Activated effector memory CD4-positive, alpha-beta T cell treated with anti-CD3 and anti-CD28 coated beads, Interleukin-2, amount 50 U/mL, for 16 hours (primary cell): ENCODE measurements around the gene OR4M1.
"Not testable (repeated sequence)": the region's sequence is repeated elsewhere in the genome, so short reads cannot be mapped to it uniquely, and the experiment has no call there.

Experiments
- DNase-seq: peaks from one replicate; pipeline ENCODE4 v3.0.0-alpha.2; 2020

Gene OR4M1, protein sequence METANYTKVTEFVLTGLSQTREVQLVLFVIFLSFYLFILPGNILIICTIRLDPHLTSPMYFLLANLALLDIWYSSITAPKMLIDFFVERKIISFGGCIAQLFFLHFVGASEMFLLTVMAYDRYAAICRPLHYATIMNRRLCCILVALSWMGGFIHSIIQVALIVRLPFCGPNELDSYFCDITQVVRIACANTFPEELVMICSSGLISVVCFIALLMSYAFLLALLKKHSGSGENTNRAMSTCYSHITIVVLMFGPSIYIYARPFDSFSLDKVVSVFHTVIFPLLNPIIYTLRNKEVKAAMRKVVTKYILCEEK

DNA sequence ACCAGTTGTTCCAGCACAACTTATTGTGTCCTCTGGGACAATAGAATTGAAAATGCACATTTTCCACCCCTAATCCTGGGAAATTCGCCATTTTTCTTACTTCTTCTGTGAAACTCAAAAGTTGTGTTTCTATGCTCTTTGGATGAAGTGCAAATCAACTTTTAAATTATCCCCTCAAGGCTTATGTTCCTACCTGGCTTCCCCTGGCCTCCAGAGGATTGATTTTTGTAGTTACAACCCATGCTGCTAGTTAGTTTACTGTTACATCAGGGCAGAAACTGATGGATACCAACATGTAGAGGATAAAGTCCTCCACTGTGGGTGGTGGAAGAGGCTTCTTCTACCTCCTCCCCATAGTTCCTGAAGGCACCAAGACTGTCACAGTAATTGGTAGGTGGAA lies at the start of gene OR4M1:
Gene OR4M1, plus strand, starts transcription at position 301 of the 400 bp plus-strand sequence. CDS start 6,819 bp downstream, outside the sequence.
- not testable (repeated sequence) for DNase-seq

DNA sequence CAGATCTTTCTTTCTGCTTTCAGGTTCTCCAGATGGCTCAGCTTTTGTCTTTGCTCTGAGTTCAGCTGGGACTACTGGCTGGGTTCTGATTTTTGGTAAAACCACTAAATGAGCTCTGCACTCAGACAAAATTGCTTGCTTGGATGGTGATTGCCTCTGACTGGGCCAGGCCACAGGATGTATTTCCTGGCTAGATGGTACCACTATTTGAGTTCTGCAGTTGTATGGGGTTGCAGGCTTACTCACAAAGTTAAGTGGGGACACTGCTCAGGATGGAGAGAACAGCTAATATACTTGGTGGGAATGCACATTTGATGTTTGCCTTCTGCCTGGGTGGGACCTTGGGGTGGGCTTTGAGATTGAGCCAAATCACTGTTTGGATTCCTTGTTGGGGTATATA lies 43.9 kb upstream of the OR4M1 start:
- no peak for DNase-seq

DNA sequence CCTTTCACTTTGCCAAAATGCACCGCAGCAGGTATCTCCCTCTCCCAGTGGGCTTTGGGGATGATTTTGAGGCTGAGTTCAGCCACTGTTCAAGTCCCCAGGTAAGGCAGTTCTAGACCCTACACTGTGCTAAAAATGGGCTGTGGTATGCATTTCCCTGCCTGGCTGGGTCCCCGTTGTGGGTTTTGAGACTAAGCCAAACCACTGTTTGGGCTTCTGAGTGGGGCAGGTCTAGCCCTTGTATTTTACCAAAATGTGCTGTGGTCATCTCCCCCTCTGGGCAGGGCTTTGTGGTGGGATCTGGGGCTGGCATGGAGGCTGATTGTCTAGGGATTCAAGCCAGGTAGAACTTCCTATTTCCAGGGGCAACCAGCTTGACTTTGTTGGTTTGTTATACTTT lies 43.5 kb upstream of the OR4M1 start:
- peak; percentile 62 for DNase-seq

DNA sequence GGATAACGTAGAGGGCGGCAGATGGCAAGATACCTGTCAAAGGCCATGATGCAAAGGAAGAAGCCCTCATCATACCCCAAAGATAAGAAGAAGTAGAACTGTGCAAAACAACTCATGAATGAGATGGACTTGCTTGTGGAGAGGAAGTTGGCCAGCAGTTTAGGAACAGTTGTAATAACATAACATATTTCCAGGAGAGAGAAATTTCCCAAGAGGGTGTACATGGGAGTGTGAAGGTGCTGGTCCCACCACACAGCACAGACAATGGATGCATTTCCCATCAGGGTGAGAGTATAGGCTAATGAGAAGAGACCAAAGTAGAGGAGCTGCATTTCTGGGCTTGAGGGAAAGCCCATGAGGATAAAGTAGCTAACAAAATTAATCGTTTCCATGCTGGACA lies 39.4 kb upstream of the OR4M1 start:
- not testable (repeated sequence) for DNase-seq

DNA sequence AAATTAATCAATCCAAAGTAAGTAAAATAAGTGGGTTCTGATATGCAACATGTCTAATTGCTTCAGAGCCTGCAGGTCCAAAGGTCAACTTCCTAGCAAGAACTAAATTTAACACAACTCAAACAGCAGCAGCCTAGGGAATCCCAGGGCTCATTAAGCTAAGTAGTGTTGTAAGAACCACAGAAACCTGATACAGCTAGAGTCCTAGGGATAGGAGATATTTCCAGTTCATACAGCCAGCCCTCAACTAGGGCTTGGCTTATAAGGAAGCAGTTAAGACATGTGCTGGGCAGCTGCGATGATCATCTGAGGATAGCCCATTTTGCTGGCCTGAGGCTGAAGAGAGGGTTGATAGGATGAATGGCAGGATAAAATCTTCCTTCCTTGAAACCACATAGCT lies 30.0 kb upstream of the OR4M1 start, which contains the start of gene OR4Q3:
Gene OR4Q3, plus strand, starts transcription at position 316 of the 400 bp plus-strand sequence.
- DNase-seq = no peak

DNA sequence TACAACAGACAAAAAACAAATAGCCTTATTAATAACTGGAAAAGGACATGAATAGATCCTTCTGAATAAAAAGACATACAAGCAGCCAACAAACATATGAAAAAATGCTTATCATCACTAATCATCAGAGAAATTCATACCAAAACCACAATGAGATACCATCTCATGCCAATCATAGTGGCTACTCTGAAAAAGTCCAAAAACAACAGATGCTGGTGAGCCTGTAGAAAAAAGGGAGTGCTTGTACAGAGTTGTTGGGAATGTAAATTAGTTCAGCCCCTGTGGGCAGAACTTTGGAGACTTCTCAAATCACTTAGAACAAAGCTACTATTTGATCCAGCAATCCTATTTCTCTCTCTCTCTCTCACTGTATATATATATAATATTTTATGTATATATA lies 21.0 kb upstream of the OR4M1 start:
- DNase-seq = not testable (repeated sequence)

DNA sequence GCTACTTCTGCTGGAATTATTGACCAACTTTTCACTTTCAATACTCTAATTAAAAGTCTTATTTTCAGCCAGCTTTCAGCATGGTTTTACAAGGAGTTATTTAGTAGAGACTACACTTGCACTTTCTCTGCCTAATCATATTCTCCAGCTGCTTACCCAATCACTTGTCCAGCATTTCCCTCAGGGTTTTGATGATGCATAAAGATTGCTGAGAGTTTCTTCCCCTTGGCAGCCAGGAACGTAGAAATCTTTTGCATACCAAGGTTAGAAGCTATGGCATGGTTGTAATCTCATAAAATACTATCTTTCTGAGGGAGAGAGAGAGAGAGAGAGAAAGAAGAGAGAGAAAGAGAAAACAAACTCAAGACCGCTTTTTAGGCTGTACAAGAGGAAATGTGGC lies 19.1 kb upstream of the OR4M1 start:
- DNase-seq = no peak

DNA sequence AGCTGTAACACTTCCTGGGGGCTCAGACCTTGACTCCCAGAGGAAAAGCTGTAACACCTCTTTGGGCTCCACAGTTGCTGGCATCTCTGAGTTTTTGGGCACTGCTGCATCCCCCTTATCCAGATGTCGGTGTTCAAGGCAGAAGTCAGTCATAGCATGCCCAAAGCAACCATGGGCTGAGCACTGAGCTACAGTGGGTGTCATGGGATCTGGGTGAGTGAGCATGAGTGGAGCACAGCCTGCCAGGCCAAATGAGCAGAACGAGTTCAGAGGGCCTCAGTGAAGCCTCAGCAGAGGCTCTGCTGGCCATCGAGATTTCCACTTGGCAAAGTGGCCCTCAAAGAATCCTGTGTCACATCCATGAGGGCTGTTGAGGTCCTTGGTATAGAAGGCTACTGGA lies 1.8 kb upstream of the OR4M1 start:
- DNase-seq = not testable (repeated sequence)

DNA sequence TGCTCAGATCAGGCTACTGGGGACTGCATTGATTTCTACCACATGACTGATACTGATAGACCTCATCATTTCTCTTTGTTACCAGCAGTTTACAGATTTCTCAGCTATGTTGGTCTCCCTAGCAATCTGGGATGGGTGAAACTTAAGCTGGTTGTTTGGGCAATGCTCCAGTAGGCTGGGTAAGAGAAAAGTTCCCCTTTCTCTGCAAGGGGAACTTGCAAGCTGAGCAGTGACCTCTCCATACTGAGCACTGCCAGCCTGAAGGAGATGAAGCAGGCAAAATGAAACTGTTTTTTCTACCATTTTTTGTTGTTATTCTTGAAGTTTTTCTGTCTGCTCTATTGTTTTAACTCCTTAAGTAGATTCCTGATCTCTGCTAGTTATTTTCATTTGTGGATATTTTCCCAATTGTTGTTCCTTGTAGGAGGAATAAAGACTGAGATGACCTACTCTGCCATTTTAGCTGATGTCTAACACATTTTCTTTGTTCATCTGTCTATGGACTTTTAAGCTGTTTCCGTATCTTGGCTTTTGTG lies 1.3 kb upstream of the OR4M1 start:
- no peak for DNase-seq

DNA sequence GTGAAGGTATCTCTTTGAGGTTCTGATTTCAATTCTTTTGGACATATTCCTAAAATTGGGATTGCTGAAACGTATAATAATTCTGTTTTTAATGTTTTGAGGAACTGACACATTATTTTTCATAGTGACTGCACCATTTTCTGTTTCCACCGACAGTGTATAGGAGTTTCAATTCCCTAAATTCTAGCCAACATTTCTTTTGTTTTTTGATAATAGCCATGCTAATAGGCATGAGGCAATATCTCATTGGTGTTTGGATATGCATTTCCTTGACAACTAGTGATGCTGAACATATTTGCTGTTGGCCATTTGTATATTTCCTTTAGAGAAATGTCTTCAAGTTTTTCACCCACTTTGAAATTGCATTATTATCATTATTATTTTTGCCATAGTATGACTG lies 850 bp upstream of the OR4M1 start:
- not testable (repeated sequence) for DNase-seq

DNA sequence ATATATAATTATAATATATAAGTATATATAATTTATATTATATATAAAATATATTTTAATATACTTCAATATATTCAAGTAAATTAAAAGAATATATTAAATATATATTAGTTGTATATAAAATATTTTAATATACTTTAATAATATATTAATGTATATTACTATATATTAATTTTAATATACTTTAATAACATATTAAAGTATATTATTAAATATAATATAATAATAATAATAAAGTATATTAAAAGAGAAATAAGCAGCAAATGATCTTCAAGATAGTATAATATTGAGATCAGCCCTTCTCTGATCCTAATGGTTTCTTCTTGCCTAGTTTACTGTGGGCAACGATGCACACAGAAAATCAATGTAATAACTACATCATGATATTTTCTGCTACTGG lies 2.3 kb downstream of the OR4M1 start:
- no peak for DNase-seq

DNA sequence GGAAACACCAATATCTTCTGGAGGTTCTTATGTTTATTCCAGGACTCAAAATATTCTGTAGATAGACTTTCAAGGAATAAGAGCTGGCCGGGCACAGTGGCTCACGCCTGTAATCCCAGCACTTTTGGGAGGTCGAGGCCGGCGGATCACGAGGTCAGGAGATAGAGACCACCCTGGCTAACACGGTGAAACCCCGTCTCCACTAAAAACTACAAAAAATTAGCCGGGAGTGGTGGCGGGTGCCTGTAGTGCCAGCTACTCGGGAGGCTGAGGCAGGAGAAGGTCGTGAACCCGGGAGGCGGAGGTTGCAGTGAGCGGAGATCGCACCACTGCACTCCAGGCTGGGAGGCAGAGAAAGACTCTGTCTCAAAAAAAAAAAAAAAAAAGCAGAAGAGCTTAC lies 12.5 kb downstream of the OR4M1 start:
- DNase-seq = peak; percentile 53

DNA sequence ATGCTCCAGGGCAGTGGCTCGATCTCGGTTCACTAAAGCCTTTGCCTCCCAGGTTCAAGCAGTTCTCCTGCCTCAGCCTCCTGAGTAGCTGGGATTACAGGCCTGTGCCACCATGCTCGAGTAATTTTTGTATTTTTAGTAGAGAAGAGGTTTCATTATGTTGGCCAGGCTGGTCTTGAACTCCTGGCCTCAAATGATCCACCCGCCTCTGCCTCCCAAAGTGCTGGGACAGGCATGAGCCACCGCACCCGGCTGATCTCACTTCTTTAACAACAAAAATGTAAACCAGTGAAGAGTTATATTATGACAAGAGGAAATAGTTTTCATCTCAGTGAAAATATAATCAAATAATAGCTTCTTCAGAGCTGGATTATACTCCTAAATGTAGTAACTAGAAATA lies 14.0 kb downstream of the OR4M1 start:
- DNase-seq = not testable (repeated sequence)

DNA sequence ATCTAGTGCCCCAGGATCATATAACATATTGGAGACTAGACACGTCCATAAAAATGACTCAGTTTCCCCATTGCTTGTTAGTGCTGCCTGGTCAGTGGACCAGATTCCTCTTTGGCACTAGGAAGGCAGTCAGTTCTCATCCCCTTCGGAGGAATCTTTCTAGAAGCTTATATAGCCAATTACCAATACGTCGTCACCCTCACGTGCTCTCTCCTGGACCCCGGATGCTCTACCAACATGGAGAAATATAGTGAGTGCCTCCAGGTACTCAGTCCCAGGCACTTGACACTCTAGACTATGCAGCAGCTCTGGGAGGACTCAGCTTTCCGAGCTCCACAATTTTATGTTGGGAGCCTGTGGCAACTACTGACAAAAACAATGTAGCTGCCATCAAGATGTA lies 14.8 kb downstream of the OR4M1 start:
- peak; percentile 50 for DNase-seq

DNA sequence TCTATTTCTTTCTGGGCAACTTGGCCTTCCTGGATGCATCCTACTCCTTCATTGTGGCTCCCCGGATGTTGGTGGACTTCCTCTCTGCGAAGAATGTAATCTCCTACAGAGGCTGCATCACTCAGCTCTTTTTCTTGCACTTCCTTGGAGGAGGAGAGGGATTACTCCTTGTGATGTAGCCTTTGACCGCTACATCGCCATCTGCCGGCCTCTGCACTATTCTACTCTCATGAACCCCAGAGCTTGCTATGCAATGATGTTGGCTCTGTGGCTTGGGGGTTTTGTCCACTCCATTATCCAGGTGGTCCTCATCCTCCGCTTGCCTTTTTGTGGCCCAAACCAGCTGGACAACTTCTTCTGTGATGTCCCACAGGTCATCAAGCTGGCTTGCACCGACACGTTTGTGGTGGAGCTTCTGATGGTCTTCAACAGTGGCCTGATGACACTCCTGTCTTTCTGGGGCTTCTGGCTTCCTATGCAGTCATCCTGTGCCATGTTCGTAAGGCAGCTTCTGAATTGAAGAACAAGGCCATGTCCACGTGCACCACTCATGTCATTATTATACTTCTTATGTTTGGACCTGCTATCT lies 23.3 kb downstream of the OR4M1 start:
- DNase-seq = peak; percentile 58

DNA sequence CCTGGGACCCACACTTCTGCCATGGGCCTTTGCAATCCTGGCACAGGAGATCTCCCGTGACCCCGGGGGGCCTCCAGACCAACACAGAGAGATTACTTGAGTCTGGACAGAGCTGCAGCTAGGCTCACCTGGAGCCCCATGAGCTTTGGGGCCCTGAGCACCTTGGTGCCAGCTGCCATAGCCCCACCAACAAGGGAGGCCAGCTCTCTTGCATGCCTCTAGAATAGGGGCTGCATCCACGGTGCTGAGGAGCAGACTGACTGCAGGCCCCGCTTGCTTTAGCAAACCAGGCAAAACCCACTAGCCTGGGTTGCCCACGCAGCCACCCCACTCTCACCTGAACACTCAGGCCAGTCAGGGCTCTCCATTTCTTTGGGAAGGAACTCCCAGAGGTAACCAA lies 26.6 kb downstream of the OR4M1 start:
- DNase-seq = peak; percentile 63

DNA sequence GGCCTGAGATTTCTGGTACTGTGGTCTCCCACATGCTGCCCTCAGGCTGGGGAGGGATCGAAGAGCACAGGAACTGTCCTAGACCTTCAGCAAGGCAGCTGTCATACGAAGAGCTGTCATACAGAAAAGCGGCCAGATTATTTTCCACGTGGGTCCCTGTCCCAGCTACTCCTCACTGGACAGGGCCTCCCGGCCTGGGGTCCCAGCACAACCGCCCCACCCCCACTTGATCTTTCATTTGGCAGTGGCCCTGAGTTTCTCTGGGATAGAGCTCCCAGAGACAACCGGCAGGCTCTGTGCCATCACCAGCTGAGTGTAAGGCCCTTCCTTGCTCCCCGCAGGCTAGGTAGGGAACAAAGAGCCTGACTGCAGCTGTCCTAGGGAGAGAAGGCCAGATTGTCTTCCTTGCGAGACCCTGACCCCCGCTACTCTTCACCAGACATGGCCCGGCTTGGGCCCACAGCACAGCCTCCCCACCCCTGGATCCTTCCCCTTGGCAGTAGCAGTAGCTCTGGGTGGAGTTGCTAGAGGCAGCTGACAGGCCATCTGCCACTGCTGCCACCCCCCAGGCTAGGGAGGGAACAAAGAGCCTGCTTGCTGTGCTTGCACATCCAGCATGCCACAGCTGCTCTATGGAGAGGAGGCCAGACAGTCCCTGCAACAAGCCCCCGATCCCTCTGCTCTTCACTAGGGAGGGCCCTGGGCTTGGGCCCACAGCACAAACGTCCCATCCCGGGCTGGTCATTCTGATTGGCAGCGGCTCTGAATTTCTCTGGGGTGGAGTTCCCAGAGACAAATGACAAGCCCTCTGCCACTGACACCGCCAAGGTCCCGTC lies 27.2 kb downstream of the OR4M1 start:
- DNase-seq = no peak

DNA sequence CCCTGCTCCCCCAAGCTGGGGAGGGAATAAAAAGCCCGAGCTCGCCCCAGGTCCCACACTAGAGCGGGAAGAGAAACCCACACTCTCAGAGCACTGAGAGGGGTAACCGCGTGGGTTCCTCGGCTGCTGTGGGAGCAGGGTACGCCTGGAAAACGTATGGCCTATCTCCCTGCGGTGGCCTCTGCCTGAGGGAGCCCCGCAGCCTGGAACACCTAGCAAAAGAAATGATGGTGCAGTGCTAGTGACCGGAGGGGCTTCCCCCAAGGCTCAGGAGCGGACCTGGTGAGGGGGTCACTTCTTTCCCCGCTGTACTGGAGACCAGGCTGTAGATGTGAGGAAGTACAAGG lies 27.8 kb downstream of the OR4M1 start:
- no peak for DNase-seq

DNA sequence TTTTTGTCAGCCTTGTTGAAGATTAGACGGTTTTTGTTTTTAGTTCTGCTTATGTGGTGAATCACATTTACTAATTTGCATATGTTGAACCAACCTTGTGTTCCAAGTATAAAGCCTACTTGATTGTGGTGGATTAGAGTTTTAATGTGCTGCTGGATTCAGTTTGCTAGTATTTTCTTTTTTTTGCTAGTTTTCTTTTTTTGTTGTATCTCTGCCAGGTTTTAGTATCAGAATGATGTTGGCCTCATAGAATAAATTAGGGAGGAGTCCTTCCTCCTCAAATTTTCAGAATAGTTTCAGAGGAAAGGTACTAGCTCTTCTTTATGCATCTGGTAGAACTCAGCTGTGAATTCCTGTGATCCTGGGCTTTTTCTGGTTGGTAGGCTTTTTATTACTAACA lies 30.2 kb downstream of the OR4M1 start, which contains the start of gene OR4N2:
Gene OR4N2, plus strand, starts transcription at position 301 of the 400 bp plus-strand sequence. CDS start 23,679 bp downstream, outside the sequence.
- not testable (repeated sequence) for DNase-seq

DNA sequence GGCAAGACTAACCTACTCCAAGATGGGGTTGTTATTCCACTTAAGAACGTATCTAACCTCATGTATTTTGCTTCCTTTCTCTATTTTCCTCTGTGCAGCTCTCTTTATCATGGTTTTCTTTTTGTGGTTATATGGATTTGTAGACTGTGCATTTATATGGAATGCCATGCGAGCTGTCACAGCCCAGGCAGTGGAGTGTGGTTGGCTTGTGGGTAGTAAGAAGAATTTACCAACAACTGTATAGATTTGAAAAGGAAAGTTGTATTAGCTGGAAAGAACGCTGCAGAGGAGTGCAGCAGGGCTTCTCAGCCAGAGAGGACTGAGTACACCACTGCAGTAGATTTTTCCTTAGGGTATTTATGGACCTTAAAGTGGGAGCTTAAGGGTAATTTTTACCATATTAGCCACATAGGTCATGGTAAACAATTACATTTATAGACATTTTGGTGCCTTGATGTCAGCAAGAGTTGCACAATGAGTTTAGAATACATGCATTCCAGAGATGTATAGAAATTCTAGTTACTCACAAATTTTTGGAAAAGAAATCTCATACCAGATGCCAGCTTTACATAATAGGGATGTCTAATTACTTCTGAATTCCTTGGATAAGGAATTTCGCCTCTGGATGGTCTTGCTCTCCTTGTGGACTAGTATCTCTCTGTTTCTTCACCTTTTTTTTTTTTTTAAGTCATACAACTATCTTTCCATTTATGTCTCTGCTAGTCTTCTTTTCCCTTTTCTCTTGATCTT lies 40.0 kb downstream of the OR4M1 start:
- DNase-seq = not testable (repeated sequence)

DNA sequence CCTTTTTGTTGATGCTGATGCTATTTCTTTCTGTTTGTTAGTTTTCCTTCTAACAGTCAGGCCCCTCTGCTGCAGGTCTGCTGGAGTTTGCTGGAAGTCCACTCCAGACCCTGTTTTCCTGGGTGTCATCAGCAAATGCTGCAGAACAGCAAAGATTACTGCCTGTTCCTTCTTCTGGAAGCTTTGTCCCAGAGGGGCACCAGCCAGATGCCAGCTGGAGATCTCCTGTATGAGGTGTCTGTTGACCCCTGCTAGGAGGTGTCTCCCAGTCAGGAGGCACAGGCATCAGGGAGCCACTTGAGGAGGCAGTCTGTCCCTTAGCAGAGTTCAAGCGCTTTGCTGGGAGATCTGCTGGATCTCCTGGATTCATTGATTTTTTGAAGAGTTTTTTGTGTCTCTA lies 46.6 kb downstream of the OR4M1 start:
- not testable (repeated sequence) for DNase-seq

DNA sequence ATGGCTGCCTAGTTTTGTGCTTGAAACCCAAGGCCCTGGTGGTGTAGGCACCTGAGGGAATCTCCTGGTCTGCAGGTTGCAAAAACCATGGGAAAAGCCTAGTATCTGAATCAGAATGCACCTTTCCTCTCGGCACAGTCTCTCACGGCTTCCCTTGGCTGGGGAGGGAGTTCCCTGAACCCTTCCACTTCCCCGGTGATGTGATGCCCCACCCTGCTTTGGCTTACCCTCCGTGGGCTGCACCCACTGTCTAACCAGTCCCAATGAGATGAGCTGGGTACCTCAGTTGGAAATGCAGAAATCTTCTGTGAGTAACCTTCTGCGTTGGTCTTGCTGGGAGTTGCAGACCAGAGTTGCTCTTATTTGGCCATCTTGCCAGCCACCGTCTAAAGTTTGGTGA lies 47.7 kb downstream of the OR4M1 start:
- not testable (repeated sequence) for DNase-seq

DNA sequence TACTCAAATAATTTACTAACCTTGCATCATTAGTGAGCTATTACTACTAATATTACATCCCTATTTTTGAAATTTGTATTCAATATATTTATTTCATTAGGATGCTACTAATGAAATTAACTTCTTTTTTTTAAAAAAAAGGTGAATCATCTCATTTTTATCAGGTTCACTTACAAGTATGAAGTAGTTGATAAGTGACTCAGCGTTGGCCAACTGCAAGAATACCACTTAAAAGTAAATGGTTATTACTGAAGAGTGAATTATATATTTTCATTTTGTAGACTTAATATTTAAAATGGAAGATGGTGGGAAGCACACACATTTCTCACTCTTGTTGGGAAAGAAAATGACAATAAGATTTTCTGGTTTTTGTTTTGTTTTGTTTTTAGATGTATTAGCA lies 49.9 kb downstream of the OR4M1 start:
- DNase-seq = no peak
